Neural cell (in vitro differentiated cells): ENCODE measurements around the gene TSC22D3.

Source experiments
- TAF1 ChIP-seq: IDR thresholded peaks from 2 replicates; pipeline ENCODE4 v1.6.1; 2012; ENCODE audit warnings: low read depth
- TF ChIP-seq, protein P1 (sequence below): fragments of 450-650 bp; IDR thresholded peaks from 2 replicates; pipeline ENCODE4 v1.5.1; 2014; ENCODE audit warnings: antibody characterized with exemption, mild to moderate bottlenecking, moderate library complexity; ENCODE audit not compliant: poor library complexity, severe bottlenecking

- TF ChIP-seq TAF1: no peak
- TF ChIP-seq, protein P1, sequence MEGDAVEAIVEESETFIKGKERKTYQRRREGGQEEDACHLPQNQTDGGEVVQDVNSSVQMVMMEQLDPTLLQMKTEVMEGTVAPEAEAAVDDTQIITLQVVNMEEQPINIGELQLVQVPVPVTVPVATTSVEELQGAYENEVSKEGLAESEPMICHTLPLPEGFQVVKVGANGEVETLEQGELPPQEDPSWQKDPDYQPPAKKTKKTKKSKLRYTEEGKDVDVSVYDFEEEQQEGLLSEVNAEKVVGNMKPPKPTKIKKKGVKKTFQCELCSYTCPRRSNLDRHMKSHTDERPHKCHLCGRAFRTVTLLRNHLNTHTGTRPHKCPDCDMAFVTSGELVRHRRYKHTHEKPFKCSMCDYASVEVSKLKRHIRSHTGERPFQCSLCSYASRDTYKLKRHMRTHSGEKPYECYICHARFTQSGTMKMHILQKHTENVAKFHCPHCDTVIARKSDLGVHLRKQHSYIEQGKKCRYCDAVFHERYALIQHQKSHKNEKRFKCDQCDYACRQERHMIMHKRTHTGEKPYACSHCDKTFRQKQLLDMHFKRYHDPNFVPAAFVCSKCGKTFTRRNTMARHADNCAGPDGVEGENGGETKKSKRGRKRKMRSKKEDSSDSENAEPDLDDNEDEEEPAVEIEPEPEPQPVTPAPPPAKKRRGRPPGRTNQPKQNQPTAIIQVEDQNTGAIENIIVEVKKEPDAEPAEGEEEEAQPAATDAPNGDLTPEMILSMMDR: no peak
Observed at GRCh38 chrX:107750861-107751445, 24.6 kb downstream of the TSC22D3 start.
